ENCODE data around the gene ABCB8.

DNA sequence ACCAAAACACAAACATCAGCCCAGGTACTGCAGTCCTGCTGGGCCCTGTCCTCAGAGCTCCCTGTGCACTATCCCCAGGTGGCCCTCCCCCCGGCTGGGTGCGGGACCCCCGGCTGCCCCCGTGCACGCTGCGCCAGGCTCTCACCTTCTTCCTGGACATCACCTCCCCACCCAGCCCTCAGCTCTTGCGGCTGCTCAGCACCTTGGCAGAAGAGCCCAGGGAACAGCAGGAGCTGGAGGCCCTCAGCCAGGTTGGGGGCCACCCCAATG, 18.3 kb upstream of the ABCB8 start:
- TF ChIP-seq, protein P1, sequence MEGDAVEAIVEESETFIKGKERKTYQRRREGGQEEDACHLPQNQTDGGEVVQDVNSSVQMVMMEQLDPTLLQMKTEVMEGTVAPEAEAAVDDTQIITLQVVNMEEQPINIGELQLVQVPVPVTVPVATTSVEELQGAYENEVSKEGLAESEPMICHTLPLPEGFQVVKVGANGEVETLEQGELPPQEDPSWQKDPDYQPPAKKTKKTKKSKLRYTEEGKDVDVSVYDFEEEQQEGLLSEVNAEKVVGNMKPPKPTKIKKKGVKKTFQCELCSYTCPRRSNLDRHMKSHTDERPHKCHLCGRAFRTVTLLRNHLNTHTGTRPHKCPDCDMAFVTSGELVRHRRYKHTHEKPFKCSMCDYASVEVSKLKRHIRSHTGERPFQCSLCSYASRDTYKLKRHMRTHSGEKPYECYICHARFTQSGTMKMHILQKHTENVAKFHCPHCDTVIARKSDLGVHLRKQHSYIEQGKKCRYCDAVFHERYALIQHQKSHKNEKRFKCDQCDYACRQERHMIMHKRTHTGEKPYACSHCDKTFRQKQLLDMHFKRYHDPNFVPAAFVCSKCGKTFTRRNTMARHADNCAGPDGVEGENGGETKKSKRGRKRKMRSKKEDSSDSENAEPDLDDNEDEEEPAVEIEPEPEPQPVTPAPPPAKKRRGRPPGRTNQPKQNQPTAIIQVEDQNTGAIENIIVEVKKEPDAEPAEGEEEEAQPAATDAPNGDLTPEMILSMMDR (IDR thresholded peaks at IDR 0.05; ENCODE audit: low read depth, low read length, missing input control) = no peak
- TF ChIP-seq, protein P2, sequence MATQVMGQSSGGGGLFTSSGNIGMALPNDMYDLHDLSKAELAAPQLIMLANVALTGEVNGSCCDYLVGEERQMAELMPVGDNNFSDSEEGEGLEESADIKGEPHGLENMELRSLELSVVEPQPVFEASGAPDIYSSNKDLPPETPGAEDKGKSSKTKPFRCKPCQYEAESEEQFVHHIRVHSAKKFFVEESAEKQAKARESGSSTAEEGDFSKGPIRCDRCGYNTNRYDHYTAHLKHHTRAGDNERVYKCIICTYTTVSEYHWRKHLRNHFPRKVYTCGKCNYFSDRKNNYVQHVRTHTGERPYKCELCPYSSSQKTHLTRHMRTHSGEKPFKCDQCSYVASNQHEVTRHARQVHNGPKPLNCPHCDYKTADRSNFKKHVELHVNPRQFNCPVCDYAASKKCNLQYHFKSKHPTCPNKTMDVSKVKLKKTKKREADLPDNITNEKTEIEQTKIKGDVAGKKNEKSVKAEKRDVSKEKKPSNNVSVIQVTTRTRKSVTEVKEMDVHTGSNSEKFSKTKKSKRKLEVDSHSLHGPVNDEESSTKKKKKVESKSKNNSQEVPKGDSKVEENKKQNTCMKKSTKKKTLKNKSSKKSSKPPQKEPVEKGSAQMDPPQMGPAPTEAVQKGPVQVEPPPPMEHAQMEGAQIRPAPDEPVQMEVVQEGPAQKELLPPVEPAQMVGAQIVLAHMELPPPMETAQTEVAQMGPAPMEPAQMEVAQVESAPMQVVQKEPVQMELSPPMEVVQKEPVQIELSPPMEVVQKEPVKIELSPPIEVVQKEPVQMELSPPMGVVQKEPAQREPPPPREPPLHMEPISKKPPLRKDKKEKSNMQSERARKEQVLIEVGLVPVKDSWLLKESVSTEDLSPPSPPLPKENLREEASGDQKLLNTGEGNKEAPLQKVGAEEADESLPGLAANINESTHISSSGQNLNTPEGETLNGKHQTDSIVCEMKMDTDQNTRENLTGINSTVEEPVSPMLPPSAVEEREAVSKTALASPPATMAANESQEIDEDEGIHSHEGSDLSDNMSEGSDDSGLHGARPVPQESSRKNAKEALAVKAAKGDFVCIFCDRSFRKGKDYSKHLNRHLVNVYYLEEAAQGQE (IDR thresholded peaks at IDR 0.05) = no peak
- TF ChIP-seq, protein P3, sequence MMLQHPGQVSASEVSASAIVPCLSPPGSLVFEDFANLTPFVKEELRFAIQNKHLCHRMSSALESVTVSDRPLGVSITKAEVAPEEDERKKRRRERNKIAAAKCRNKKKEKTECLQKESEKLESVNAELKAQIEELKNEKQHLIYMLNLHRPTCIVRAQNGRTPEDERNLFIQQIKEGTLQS (IDR thresholded peaks at IDR 0.05) = no peak
- TF ChIP-seq SP1 (IDR thresholded peaks at IDR 0.05) = no peak
- no peak for TF ChIP-seq JUND (IDR thresholded peaks at IDR 0.05)

Measured in liver (tissue), 3 donors.